IPS-20b (cell line): Measurements from ENCODE around the gene PRAMEF12.

ENCODE experiments used
- H3K27ac ChIP-seq: one replicate; pipeline ENCODE4 v1.5.1; 2013; ENCODE audit warnings: low read length
- H3K27me3 ChIP-seq: 2 replicates; pipeline ENCODE4 v1.6.1; 2013; ENCODE audit warnings: mild to moderate bottlenecking, low read length, inconsistent platforms; ENCODE audit not compliant: insufficient read depth
- H3K36me3 ChIP-seq: 2 replicates; pipeline ENCODE4 v1.6.1; 2013; ENCODE audit warnings: low read depth, mild to moderate bottlenecking, inconsistent platforms, low read length, moderate library complexity; ENCODE audit not compliant: insufficient read depth
- H3K4me1 ChIP-seq: 2 replicates; pipeline ENCODE4 v1.6.1; 2013; ENCODE audit warnings: mild to moderate bottlenecking, control low read depth, inconsistent platforms, low read length, moderate library complexity; ENCODE audit not compliant: insufficient read depth
- H3K4me3 ChIP-seq: 2 replicates; pipeline ENCODE4 v1.5.1; 2013; ENCODE audit warnings: mild to moderate bottlenecking, low read length, inconsistent platforms
- H3K9ac ChIP-seq: 2 replicates; pipeline ENCODE4 v1.6.1; 2013; ENCODE audit warnings: low read depth, mild to moderate bottlenecking, inconsistent platforms, low read length, moderate library complexity
- H3K9me3 ChIP-seq: 2 replicates; pipeline ENCODE4 v1.6.1; 2013; ENCODE audit warnings: mild to moderate bottlenecking, low read depth, low read length, inconsistent platforms; ENCODE audit not compliant: insufficient read depth

Gene PRAMEF12

GRCh38 chr1:12756273-12756672 is 17.3 kb upstream of the PRAMEF12 start:
- Histone ChIP-seq H3K4me1 (no peaks in the 10 kb centered on the region), H3K9ac (no peak overlapping the region), H3K27me3 (no peaks in the 10 kb centered on the region), H3K27ac (no peak overlapping the region), H3K36me3 (no peaks in the 10 kb centered on the region), H3K9me3 (no peaks in the 10 kb centered on the region), H3K4me3 (no peak overlapping the region)

GRCh38 chr1:12756768-12757413 is 16.6 kb upstream of the PRAMEF12 start:
- Histone ChIP-seq H3K27ac (no peak overlapping the region), H3K4me3 (no peak overlapping the region), H3K27me3 (no peaks in the 10 kb centered on the region), H3K4me1 (no peaks in the 10 kb centered on the region), H3K9me3 (no peaks in the 10 kb centered on the region), H3K9ac (no peak overlapping the region), H3K36me3 (no peaks in the 10 kb centered on the region)

- Histone ChIP-seq H3K27ac (no peak overlapping the region), H3K27me3 (no peaks in the 10 kb centered on the region), H3K4me3 (no peak overlapping the region), H3K9ac (no peak overlapping the region), H3K4me1 (no peaks in the 10 kb centered on the region), H3K9me3 (no peaks in the 10 kb centered on the region), H3K36me3 (no peaks in the 10 kb centered on the region)
These were observed 15.7 kb upstream of the PRAMEF12 start for GRCh38 chr1:12757836-12758235.

- Histone ChIP-seq H3K9ac (no peak overlapping the region), H3K27ac (no peak overlapping the region), H3K27me3 (no peaks in the 10 kb centered on the region), H3K9me3 (no peaks in the 10 kb centered on the region), H3K36me3 (no peaks in the 10 kb centered on the region), H3K4me3 (no peak overlapping the region), H3K4me1 (no peaks in the 10 kb centered on the region)
These were observed 13.2 kb upstream of the PRAMEF12 start for GRCh38 chr1:12760256-12760795.

- H3K27me3 ChIP-seq: no peaks in the 10 kb centered on the region
These were observed 11.8 kb upstream of the PRAMEF12 start for GRCh38 chr1:12761781-12762180.

GRCh38 chr1:12762766-12763165 is 10.8 kb upstream of the PRAMEF12 start:
- no peak overlapping the region for H3K4me3 ChIP-seq
- no peak overlapping the region for H3K27ac ChIP-seq
- no peaks in the 10 kb centered on the region for H3K27me3 ChIP-seq
- no peaks in the 10 kb centered on the region for H3K9me3 ChIP-seq
- no peak overlapping the region for H3K9ac ChIP-seq
- H3K36me3 ChIP-seq: no peaks in the 10 kb centered on the region
- H3K4me1 ChIP-seq: no peaks in the 10 kb centered on the region

More at GRCh38 chr1:12761781-12762180, 11.8 kb upstream of the PRAMEF12 start:
- Histone ChIP-seq H3K9ac (no peak overlapping the region), H3K27ac (no peak overlapping the region), H3K4me1 (no peaks in the 10 kb centered on the region), H3K4me3 (no peak overlapping the region), H3K9me3 (no peaks in the 10 kb centered on the region), H3K36me3 (no peaks in the 10 kb centered on the region)

- no peaks in the 10 kb centered on the region for H3K9me3 ChIP-seq
- H3K27me3 ChIP-seq: no peaks in the 10 kb centered on the region
- H3K36me3 ChIP-seq: no peaks in the 10 kb centered on the region
- no peak overlapping the region for H3K27ac ChIP-seq
- H3K4me1 ChIP-seq: no peaks in the 10 kb centered on the region
- no peak overlapping the region for H3K9ac ChIP-seq
- H3K4me3 ChIP-seq: no peak overlapping the region
These were observed 10.1 kb upstream of the PRAMEF12 start for GRCh38 chr1:12763479-12763878.

GRCh38 chr1:12764016-12764415 is 9.5 kb upstream of the PRAMEF12 start:
- H3K9me3 ChIP-seq: no peaks in the 10 kb centered on the region
- H3K27ac ChIP-seq: no peak overlapping the region
- no peak overlapping the region for H3K4me3 ChIP-seq
- H3K36me3 ChIP-seq: no peaks in the 10 kb centered on the region
- H3K9ac ChIP-seq: no peak overlapping the region
- H3K4me1 ChIP-seq: no peaks in the 10 kb centered on the region
- H3K27me3 ChIP-seq: no peaks in the 10 kb centered on the region

GRCh38 chr1:12769031-12769430 is 4.5 kb upstream of the PRAMEF12 start:
- H3K4me1 ChIP-seq: no peaks in the 10 kb centered on the region
- H3K9ac ChIP-seq: no peak overlapping the region
- no peaks in the 10 kb centered on the region for H3K27me3 ChIP-seq
- H3K9me3 ChIP-seq: no peaks in the 10 kb centered on the region
- H3K4me3 ChIP-seq: no peak overlapping the region
- no peak overlapping the region for H3K27ac ChIP-seq
- no peaks in the 10 kb centered on the region for H3K36me3 ChIP-seq

GRCh38 chr1:12769976-12770505 is 3.5 kb upstream of the PRAMEF12 start:
- no peak overlapping the region for H3K4me3 ChIP-seq
- no peaks in the 10 kb centered on the region for H3K27me3 ChIP-seq
- H3K27ac ChIP-seq: no peak overlapping the region
- no peaks in the 10 kb centered on the region for H3K4me1 ChIP-seq
- no peaks in the 10 kb centered on the region for H3K36me3 ChIP-seq
- H3K9ac ChIP-seq: no peak overlapping the region
- no peaks in the 10 kb centered on the region for H3K9me3 ChIP-seq

GRCh38 chr1:12770620-12771019 is 2.9 kb upstream of the PRAMEF12 start:
- H3K36me3 ChIP-seq: no peaks in the 10 kb centered on the region
- H3K4me3 ChIP-seq: no peak overlapping the region
- no peaks in the 10 kb centered on the region for H3K4me1 ChIP-seq
- H3K27me3 ChIP-seq: no peaks in the 10 kb centered on the region
- H3K27ac ChIP-seq: no peak overlapping the region
- H3K9me3 ChIP-seq: no peaks in the 10 kb centered on the region
- no peak overlapping the region for H3K9ac ChIP-seq

GRCh38 chr1:12771186-12771585 is 2.4 kb upstream of the PRAMEF12 start:
- H3K9ac ChIP-seq: no peak overlapping the region
- no peaks in the 10 kb centered on the region for H3K9me3 ChIP-seq
- H3K27ac ChIP-seq: no peak overlapping the region
- no peak overlapping the region for H3K4me3 ChIP-seq
- H3K4me1 ChIP-seq: no peaks in the 10 kb centered on the region
- no peaks in the 10 kb centered on the region for H3K36me3 ChIP-seq
- H3K27me3 ChIP-seq: no peaks in the 10 kb centered on the region
